Endothelial cell of umbilical vein (primary cell): ENCODE data around the gene ARHGEF10L. TPM values are rescaled to one million over a fixed set of nuclear protein-coding genes. Genes with fewer than 3 reads are reported as not detected.

Experiments used
- BruUV-seq: library from RNA; stranded (reverse); fragments of 400-500 nt; replicated peaks from 2 replicates; lab custom pipeline; 2021; lab: Mats Ljungman, UMichigan
- CTCF ChIA-PET: fragments of 300-600, 350-600 bp; sonication (Branson Sonifier 250); formaldehyde crosslinking; loops from one replicate; lab custom pipeline; 2021; ENCODE audit warnings: antibody characterized with exemption, inconsistent platforms; lab: Charles Lee
- POLR2A ChIA-PET: fragments of 300-600, 350-600 bp; sonication (Branson Sonifier 250); formaldehyde crosslinking; loops from one replicate; lab custom pipeline; 2021; ENCODE audit warnings: antibody characterized with exemption, inconsistent platforms; lab: Charles Lee
- DNase-seq: peaks from one replicate; pipeline ENCODE4 v3.0.0-alpha.2; 2011; ENCODE audit warnings: low read depth, low spot score
- FAIRE-seq: peaks from 2 replicates; lab custom pipeline; 2011; peaks lifted over from hg19 to GRCh38; lab: Jason Lieb, UNC
- H2AFZ ChIP-seq: 2 replicates; pipeline ENCODE4 v1.6.0; 2012; ENCODE audit warnings: low read depth, low read length, control low read depth, inconsistent platforms
- H3K27ac ChIP-seq: 2 replicates; pipeline ENCODE4 v1.5.1; 2011; ENCODE audit warnings: low read depth, mild to moderate bottlenecking, control low read depth, low read length, moderate library complexity; ENCODE audit not compliant: insufficient read depth
- H3K27me3 ChIP-seq, 2 experiments: 2 replicates each; pipeline versions ENCODE4 v1.6.0 to v1.6.1; 2011; ENCODE audit warnings: low read length in 2 of 2, mixed read lengths in 1 of 2; ENCODE audit not compliant: control insufficient read depth in 2 of 2, insufficient read depth in 2 of 2
- H3K36me3 ChIP-seq, 2 experiments: 2 replicates in 1 of 2; 3 replicates in 1 of 2; pipeline ENCODE4 v1.5.1; 2011; ENCODE audit warnings: low read length in 2 of 2, mild to moderate bottlenecking in 1 of 2, moderate library complexity in 1 of 2; ENCODE audit not compliant: control insufficient read depth in 2 of 2, insufficient read depth in 2 of 2; ENCODE audit errors: extremely low read depth in 1 of 2
- H3K4me1 ChIP-seq: 3 replicates; pipeline ENCODE4 v1.5.1; 2011; ENCODE audit warnings: mild to moderate bottlenecking, low read length; ENCODE audit not compliant: control insufficient read depth, insufficient read depth; ENCODE audit errors: extremely low read depth
- H3K4me2 ChIP-seq: 2 replicates; pipeline ENCODE4 v1.6.1; 2011; ENCODE audit warnings: low read length, control low read depth, mixed read lengths; ENCODE audit not compliant: insufficient read depth
- H3K4me3 ChIP-seq, 3 experiments: fragments of 200-600 bp in 1 of 3; sonication (generic), shearing (Covaris generic) in 1 of 3; replicated peaks in 1 of 3; 2 replicates each; pipeline ENCODE4 v1.5.1; 2011 to 2016; ENCODE audit warnings: control low read depth in 3 of 3, low read length in 3 of 3, mild to moderate bottlenecking in 2 of 3, inconsistent platforms in 1 of 3, low read depth in 1 of 3, moderate library complexity in 1 of 3; ENCODE audit not compliant: insufficient read depth in 1 of 3
- H3K79me2 ChIP-seq: 2 replicates; pipeline ENCODE4 v1.6.0; 2012; ENCODE audit warnings: low read length, inconsistent platforms; ENCODE audit not compliant: control insufficient read depth, insufficient read depth
- H3K9ac ChIP-seq: replicated peaks from 2 replicates; pipeline ENCODE3; 2011; ENCODE audit warnings: low read length, control low read depth; ENCODE audit not compliant: insufficient read depth; ENCODE audit errors: extremely low read depth
- H3K9me1 ChIP-seq: replicated peaks from 3 replicates; pipeline ENCODE4 v1.6.0; 2011; ENCODE audit warnings: mild to moderate bottlenecking, low read length; ENCODE audit not compliant: control insufficient read depth, insufficient read depth; ENCODE audit errors: extremely low read depth
- H3K9me3 ChIP-seq: replicated peaks from 2 replicates; pipeline ENCODE4 v1.5.1; 2012; ENCODE audit warnings: low read length, inconsistent platforms; ENCODE audit not compliant: control insufficient read depth, insufficient read depth
- H4K20me1 ChIP-seq: replicated peaks from 2 replicates; pipeline ENCODE3; 2011; ENCODE audit warnings: mild to moderate bottlenecking, low read length; ENCODE audit not compliant: control insufficient read depth, insufficient read depth; ENCODE audit errors: extremely low read depth
- EZH2 ChIP-seq: IDR thresholded peaks from 2 replicates; pipeline ENCODE4 v1.6.1; 2012; ENCODE audit warnings: borderline replicate concordance, low read depth, mild to moderate bottlenecking, moderate library complexity, low read length, inconsistent platforms; ENCODE audit not compliant: severe bottlenecking
- FOS ChIP-seq: IDR thresholded peaks from 2 replicates; pipeline ENCODE4 v1.6.1; 2011; ENCODE audit warnings: mild to moderate bottlenecking, low read length, moderate library complexity, borderline replicate concordance; ENCODE audit not compliant: insufficient read depth
- GATA2 ChIP-seq: IDR thresholded peaks from 2 replicates; pipeline ENCODE4 v1.7.0; 2011; ENCODE audit warnings: low read depth, mild to moderate bottlenecking, moderate library complexity, mixed read lengths, low read length; ENCODE audit not compliant: insufficient read length, insufficient read depth
- JUN ChIP-seq: IDR thresholded peaks from 2 replicates; pipeline ENCODE4 v1.6.1; 2011; ENCODE audit warnings: borderline replicate concordance, low read depth; ENCODE audit not compliant: insufficient read length, insufficient read depth
- MAX ChIP-seq: IDR thresholded peaks from 2 replicates; pipeline ENCODE4 v1.6.1; 2011; ENCODE audit not compliant: insufficient read depth, insufficient read length
- MYC ChIP-seq: IDR thresholded peaks from one replicate; pipeline ENCODE4 v1.6.1; 2011; ENCODE audit warnings: mild to moderate bottlenecking, low read depth, low read length
- POLR2A ChIP-seq: IDR thresholded peaks from 2 replicates; pipeline ENCODE4 v1.6.1; 2012; ENCODE audit warnings: low read depth, mild to moderate bottlenecking, control low read depth, low read length
- POLR2AphosphoS5 ChIP-seq: IDR thresholded peaks from 2 replicates; pipeline ENCODE4 v1.6.1; 2012; ENCODE audit warnings: low read depth, mild to moderate bottlenecking, control low read depth, low read length, moderate library complexity; ENCODE audit not compliant: insufficient read depth
- dilution Hi-C: fragments of 300-500 bp; cut with MboI; formaldehyde crosslinking; loops from one replicate; pipeline ENCODE4 v1.15.0; 2019; ENCODE audit warnings: low sequenced_read_pairs; ENCODE audit not compliant: extremely low pct_ligation_motif_present
- intact Hi-C: fragments of 100-400 bp; cut with micrococcal nuclease; formaldehyde crosslinking; loops from one replicate; pipeline ENCODE4 v1.10.0; 2022
- polyA plus RNA-seq, 4 experiments: library from polyadenylated mRNA; depleted of rRNA in 3 of 4; stranded (reverse) in 3 of 4; unstranded in 1 of 4; fragments of >200 nt; gene quantifications; 2 replicates each; pipeline versions ENCODE4 v1.2.1 to v1.2.3, GENCODE V29; 2011 to 2012; ENCODE audit warnings: missing spikeins in 1 of 4
- total RNA-seq: library from RNA; stranded (reverse); gene quantifications from 2 replicates; pipeline ENCODE4 v1.2.3, GENCODE V29; 2021
- TF ChIP-seq, protein P1 (sequence below), 2 donors: IDR thresholded peaks; 1 replicate in 1 of 2; 2 replicates in 1 of 2; pipeline ENCODE4 v1.5.1; 2011; ENCODE audit warnings: low read length in 2 of 2, mild to moderate bottlenecking in 2 of 2, moderate library complexity in 2 of 2, control low read depth in 1 of 2, inconsistent platforms in 1 of 2, low read depth in 1 of 2; ENCODE audit not compliant: insufficient read depth in 1 of 2; ENCODE audit errors: extremely low read depth in 1 of 2

ARHGEF10L gene
- total and polyA plus RNA-seq, 2 donors (not counting 3 experiments of a cell fraction or from before 2014, with no cell fraction given), result 1.9 to 5.2 TPM

- no peaks in the 10 kb centered on the region for H3K9me3 ChIP-seq
- H3K4me2 ChIP-seq, result no peak overlapping the region
- FAIRE-seq (no peak), DNase-seq (no peak)
- no peak overlapping the region for H3K27ac ChIP-seq
- H3K9ac ChIP-seq, result no peak overlapping the region
- H3K79me2 ChIP-seq, result no peaks in the 10 kb centered on the region
- no peaks in the 10 kb centered on the region for H4K20me1 ChIP-seq
- no peak overlapping the region for H2AFZ ChIP-seq
- H3K9me1 ChIP-seq, result no peaks in the 10 kb centered on the region
- no peak for TF ChIP-seq MYC
- BruUV-seq, result no TSS peak
- dilution Hi-C loops (no loop called here), intact Hi-C loops (no loop called here)
- CTCF ChIA-PET, result no interaction called here
- no peaks in the 10 kb centered on the region for H3K36me3 ChIP-seq
- H3K4me1 ChIP-seq, result no peaks in the 10 kb centered on the region
- H3K27me3 ChIP-seq, result no peaks in the 10 kb centered on the region
- POLR2A ChIA-PET, result no interaction called here
- H3K4me3 ChIP-seq, result no peak overlapping the region
Measured at GRCh38 chr1:17739050-17739449, 199.6 kb downstream of the ARHGEF10L start.

DNA sequence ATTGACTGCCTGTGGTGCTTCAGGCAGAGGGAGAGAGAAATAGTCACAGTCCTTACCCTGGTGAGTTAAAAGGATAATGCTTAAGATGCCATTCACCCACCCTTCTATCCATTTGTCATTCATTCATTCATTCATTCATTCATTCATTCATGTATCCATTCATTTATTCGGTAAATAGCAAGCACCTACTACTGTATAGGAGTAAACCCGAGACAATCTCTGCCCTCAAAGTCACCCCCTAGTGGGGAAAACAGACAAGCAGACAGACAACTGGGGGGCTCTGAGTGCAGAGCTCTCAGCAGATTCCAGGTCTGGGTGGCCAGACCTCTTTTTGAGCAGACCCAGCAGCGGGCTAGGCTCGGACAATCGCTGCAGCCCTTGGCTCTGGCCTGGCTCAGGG lies 201.6 kb downstream of the ARHGEF10L start:
- no peak overlapping the region for H3K27ac ChIP-seq

More for the DNA sequence above, 201.6 kb downstream of the ARHGEF10L start:
- Histone ChIP-seq H3K27me3 (no peaks in the 10 kb centered on the region), H3K4me3 (no peak overlapping the region), H3K4me1 (no peaks in the 10 kb centered on the region), H3K9me1 (no peaks in the 10 kb centered on the region), H3K9me3 (no peaks in the 10 kb centered on the region), H3K9ac (no peak overlapping the region), H4K20me1 (no peaks in the 10 kb centered on the region), H3K4me2 (no peak overlapping the region), H2AFZ (no peak overlapping the region), H3K36me3 (no peaks in the 10 kb centered on the region), H3K79me2 (no peaks in the 10 kb centered on the region)
- dilution Hi-C loops, result no loop called here
- DNase-seq, result no peak
- BruUV-seq, result no TSS peak
- TF ChIP-seq POLR2AphosphoS5, result no peak
- no peak for TF ChIP-seq MAX
- no peak for TF ChIP-seq GATA2
- TF ChIP-seq POLR2A, result no peak
- no peak for TF ChIP-seq JUN
- TF ChIP-seq MYC, result no peak
- no peak for TF ChIP-seq FOS
- TF ChIP-seq EZH2, result no peak
- TF ChIP-seq, protein P1, sequence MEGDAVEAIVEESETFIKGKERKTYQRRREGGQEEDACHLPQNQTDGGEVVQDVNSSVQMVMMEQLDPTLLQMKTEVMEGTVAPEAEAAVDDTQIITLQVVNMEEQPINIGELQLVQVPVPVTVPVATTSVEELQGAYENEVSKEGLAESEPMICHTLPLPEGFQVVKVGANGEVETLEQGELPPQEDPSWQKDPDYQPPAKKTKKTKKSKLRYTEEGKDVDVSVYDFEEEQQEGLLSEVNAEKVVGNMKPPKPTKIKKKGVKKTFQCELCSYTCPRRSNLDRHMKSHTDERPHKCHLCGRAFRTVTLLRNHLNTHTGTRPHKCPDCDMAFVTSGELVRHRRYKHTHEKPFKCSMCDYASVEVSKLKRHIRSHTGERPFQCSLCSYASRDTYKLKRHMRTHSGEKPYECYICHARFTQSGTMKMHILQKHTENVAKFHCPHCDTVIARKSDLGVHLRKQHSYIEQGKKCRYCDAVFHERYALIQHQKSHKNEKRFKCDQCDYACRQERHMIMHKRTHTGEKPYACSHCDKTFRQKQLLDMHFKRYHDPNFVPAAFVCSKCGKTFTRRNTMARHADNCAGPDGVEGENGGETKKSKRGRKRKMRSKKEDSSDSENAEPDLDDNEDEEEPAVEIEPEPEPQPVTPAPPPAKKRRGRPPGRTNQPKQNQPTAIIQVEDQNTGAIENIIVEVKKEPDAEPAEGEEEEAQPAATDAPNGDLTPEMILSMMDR (IDR thresholded peaks at IDR 0.05; ENCODE audit: extremely low read depth in 1 of 2, insufficient read depth in 1 of 2, low read depth in 1 of 2, low read length in 2 of 2), result no peak
- ChIA-PET POLR2A (no interaction called here), CTCF (no interaction called here)
- intact Hi-C loops, result no loop called here
- no peak for FAIRE-seq
